GM12865 (cell line): Measurements from ENCODE around the gene SORBS1.
A peak's percentile ranks its signal among the peaks of the same experiment; 100 is the strongest.

Experiments used
- DNase-seq: peaks from one replicate; pipeline ENCODE4 v3.0.0; 2010; ENCODE audit warnings: low read depth
- H3K4me3 ChIP-seq: 2 replicates; pipeline ENCODE4 v1.5.1; 2011; ENCODE audit warnings: mild to moderate bottlenecking, low read depth, low read length, control low read depth
- CTCF ChIP-seq: IDR thresholded peaks from 2 replicates; pipeline ENCODE4 v1.5.1; 2011; ENCODE audit warnings: low read length, control low read depth, low read depth, inconsistent platforms; ENCODE audit not compliant: insufficient read depth; ENCODE audit errors: missing control alignments

SORBS1 gene

GRCh38 chr10:95309958-95310357 is 251.2 kb downstream of the SORBS1 start:
- DNase-seq, result peak; percentile 34
- no peak for TF ChIP-seq CTCF

GRCh38 chr10:95308389-95309302 is 252.5 kb downstream of the SORBS1 start:
- DNase-seq, result peak; percentile 35
- no peak overlapping the region for H3K4me3 ChIP-seq

More at GRCh38 chr10:95309958-95310357, 251.2 kb downstream of the SORBS1 start:
- no peak overlapping the region for H3K4me3 ChIP-seq

GRCh38 chr10:95306851-95307250 is 254.3 kb downstream of the SORBS1 start:
- DNase-seq, result no peak
- no peak overlapping the region for H3K4me3 ChIP-seq
- TF ChIP-seq CTCF, result no peak

More at GRCh38 chr10:95308389-95309302, 252.5 kb downstream of the SORBS1 start:
- no peak for TF ChIP-seq CTCF

GRCh38 chr10:95306318-95306650 is 254.9 kb downstream of the SORBS1 start:
- DNase-seq, result no peak
- no peak for TF ChIP-seq CTCF
- H3K4me3 ChIP-seq, result no peak overlapping the region

GRCh38 chr10:95305606-95306317 is 255.4 kb downstream of the SORBS1 start:
- no peak for TF ChIP-seq CTCF
- H3K4me3 ChIP-seq, result no peak overlapping the region

GRCh38 chr10:95304976-95305375 is 256.2 kb downstream of the SORBS1 start:
- DNase-seq, result no peak
- no peak for TF ChIP-seq CTCF
- H3K4me3 ChIP-seq, result no peak overlapping the region

More at GRCh38 chr10:95305606-95306317, 255.4 kb downstream of the SORBS1 start:
- no peak for DNase-seq

GRCh38 chr10:95304463-95304862 is 256.7 kb downstream of the SORBS1 start:
- no peak for DNase-seq
- H3K4me3 ChIP-seq, result no peak overlapping the region

More at GRCh38 chr10:95304463-95304862, 256.7 kb downstream of the SORBS1 start:
- TF ChIP-seq CTCF, result no peak
